ENCODE results near the gene TRAF2. TPM values are rescaled to one million over a fixed set of nuclear protein-coding genes. Genes with fewer than 3 reads are reported as not detected.

Gene TRAF2
- polyA plus RNA-seq, 3 donors = 1.6 to 6.1 (median 2.0) TPM

GRCh38 chr9:136972335-136972734, 86.0 kb downstream of the TRAF2 start:
- Histone ChIP-seq H4K20me1 (ENCODE audit: insufficient read depth, low read length) (no peaks in the 10 kb centered on the region), H3K4me1 (ENCODE audit: control insufficient read depth in 1 of 2, insufficient read depth in 2 of 2, low read length in 2 of 2) (peaks cover 17 to 30% of the 10 kb centered on the region in 2 donors), H3K4me3 (replicated peaks in 1 of 3; ENCODE audit: low read depth in 2 of 3, low read length in 3 of 3) (no peak overlapping the region), H3K27ac (ENCODE audit: low read depth in 1 of 2, low read length in 2 of 2) (no peak overlapping the region), H3K9me3 (replicated peaks in 1 of 2; ENCODE audit: control insufficient read depth in 1 of 2, insufficient read depth in 1 of 2, low read length in 2 of 2) (no peaks in the 10 kb centered on the region), H3K27me3 (ENCODE audit: control insufficient read depth in 2 of 2, insufficient read depth in 2 of 2, low read length in 2 of 2) (peaks cover 0 to 15% of the 10 kb centered on the region in 2 donors), H3K4me2 (replicated peaks; ENCODE audit: extremely low read depth, low read length, poor library complexity, severe bottlenecking) (no peak overlapping the region), H3K79me2 (ENCODE audit: insufficient read depth, low read length) (no peaks in the 10 kb centered on the region), H3K36me3 (replicated peaks in 1 of 2; ENCODE audit: control insufficient read depth in 1 of 2, insufficient read depth in 2 of 2, low read length in 2 of 2) (no peaks in the 10 kb centered on the region), H2AFZ (ENCODE audit: insufficient read depth, low read depth, low read length, poor library complexity, severe bottlenecking) (no peak overlapping the region), H3K9ac (ENCODE audit: insufficient read depth, low read length, poor library complexity, severe bottlenecking) (no peak overlapping the region)
- 96% methylated on average over 10 of the region's 11 CpGs for WGBS (ENCODE audit: insufficient coverage)
- H3K4me1 Mint-ChIP-seq = peaks cover 19% of the 10 kb centered on the region
- H3K36me3 Mint-ChIP-seq = no peaks in the 10 kb centered on the region
- no peak overlapping the region for H3K4me3 Mint-ChIP-seq
- DNase-seq = no peak
- intact Hi-C loops (cut with micrococcal nuclease) = no loop called here
- H3K9me3 Mint-ChIP-seq = no peaks in the 10 kb centered on the region
- TF ChIP-seq, protein P1, sequence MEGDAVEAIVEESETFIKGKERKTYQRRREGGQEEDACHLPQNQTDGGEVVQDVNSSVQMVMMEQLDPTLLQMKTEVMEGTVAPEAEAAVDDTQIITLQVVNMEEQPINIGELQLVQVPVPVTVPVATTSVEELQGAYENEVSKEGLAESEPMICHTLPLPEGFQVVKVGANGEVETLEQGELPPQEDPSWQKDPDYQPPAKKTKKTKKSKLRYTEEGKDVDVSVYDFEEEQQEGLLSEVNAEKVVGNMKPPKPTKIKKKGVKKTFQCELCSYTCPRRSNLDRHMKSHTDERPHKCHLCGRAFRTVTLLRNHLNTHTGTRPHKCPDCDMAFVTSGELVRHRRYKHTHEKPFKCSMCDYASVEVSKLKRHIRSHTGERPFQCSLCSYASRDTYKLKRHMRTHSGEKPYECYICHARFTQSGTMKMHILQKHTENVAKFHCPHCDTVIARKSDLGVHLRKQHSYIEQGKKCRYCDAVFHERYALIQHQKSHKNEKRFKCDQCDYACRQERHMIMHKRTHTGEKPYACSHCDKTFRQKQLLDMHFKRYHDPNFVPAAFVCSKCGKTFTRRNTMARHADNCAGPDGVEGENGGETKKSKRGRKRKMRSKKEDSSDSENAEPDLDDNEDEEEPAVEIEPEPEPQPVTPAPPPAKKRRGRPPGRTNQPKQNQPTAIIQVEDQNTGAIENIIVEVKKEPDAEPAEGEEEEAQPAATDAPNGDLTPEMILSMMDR (IDR thresholded peaks at IDR 0.05) = no peak
- peaks cover 7 to 32% (median 13%) of the 10 kb centered on the region in 3 donors for H3K27me3 Mint-ChIP-seq (ENCODE audit: low read depth in 3 of 3)
- H3K27ac Mint-ChIP-seq = no peak overlapping the region

GRCh38 chr9:136972743-136973142, 86.4 kb downstream of the TRAF2 start:
- Histone ChIP-seq H3K79me2 (ENCODE audit: insufficient read depth, low read length) (no peaks in the 10 kb centered on the region), H3K36me3 (replicated peaks in 1 of 2; ENCODE audit: control insufficient read depth in 1 of 2, insufficient read depth in 2 of 2, low read length in 2 of 2) (no peaks in the 10 kb centered on the region), H2AFZ (ENCODE audit: insufficient read depth, low read depth, low read length, poor library complexity, severe bottlenecking) (no peak overlapping the region), H3K9me3 (replicated peaks in 1 of 2; ENCODE audit: control insufficient read depth in 1 of 2, insufficient read depth in 1 of 2, low read length in 2 of 2) (no peaks in the 10 kb centered on the region), H3K4me3 (replicated peaks in 1 of 3; ENCODE audit: low read depth in 2 of 3, low read length in 3 of 3) (no peak overlapping the region), H3K27me3 (ENCODE audit: control insufficient read depth in 2 of 2, insufficient read depth in 2 of 2, low read length in 2 of 2) (peaks cover 0 to 19% of the 10 kb centered on the region in 2 donors), H3K27ac (ENCODE audit: low read depth in 1 of 2, low read length in 2 of 2) (no peak overlapping the region), H3K4me2 (replicated peaks; ENCODE audit: extremely low read depth, low read length, poor library complexity, severe bottlenecking) (no peak overlapping the region), H3K4me1 (ENCODE audit: control insufficient read depth in 1 of 2, insufficient read depth in 2 of 2, low read length in 2 of 2) (peaks cover 19 to 33% of the 10 kb centered on the region in 2 donors), H3K9ac (ENCODE audit: insufficient read depth, low read length, poor library complexity, severe bottlenecking) (no peak overlapping the region), H4K20me1 (ENCODE audit: insufficient read depth, low read length) (no peaks in the 10 kb centered on the region)
- Mint-ChIP-seq H3K36me3 (no peaks in the 10 kb centered on the region), H3K27ac (peak overlapping the region in 1 of 7 donors; percentile 35), H3K9me3 (no peaks in the 10 kb centered on the region), H3K4me1 (peaks cover 19% of the 10 kb centered on the region), H3K4me3 (no peak overlapping the region), H3K27me3 (ENCODE audit: low read depth in 3 of 3) (peaks cover 11 to 36% (median 16%) of the 10 kb centered on the region in 3 donors)
- 85% methylated on average over 9 of the region's 13 CpGs for WGBS (ENCODE audit: insufficient coverage)
- DNase-seq = no peak
- TF ChIP-seq, protein P1 (IDR thresholded peaks at IDR 0.05) = no peak
- intact Hi-C loops (cut with micrococcal nuclease) = no loop called here
